ENCODE results near the gene WDR81.

GRCh38 chr17:1733759-1734158 is 9.3 kb downstream of the WDR81 start:
- TF ChIP-seq CTCF (IDR thresholded peaks at IDR 0.05) = no peak
- no peak for TF ChIP-seq POLR2A (IDR thresholded peaks at IDR 0.05; ENCODE audit: low read depth)
- no peak for TF ChIP-seq EP300 (IDR thresholded peaks at IDR 0.05)
- no peak for TF ChIP-seq POLR2AphosphoS5 (IDR thresholded peaks at IDR 0.05)
